Measurements from ENCODE around the gene VSIG2. TPM values are rescaled to one million over a fixed set of nuclear protein-coding genes. Genes with fewer than 3 reads are reported as not detected.
A peak's percentile ranks its signal among the peaks of the same experiment; 100 is the strongest.

The VSIG2 gene
- total RNA-seq, 1 experiment from 2014 or later = not detected

- in situ Hi-C loops (cut with HindIII; ENCODE audit: low pct_unique_long_range_greater_than_20kb, low sequenced_read_pairs) = no loop called here
- peak; percentile 54 for DNase-seq (ENCODE audit: low read depth)
Measured at GRCh38 chr11:124769806-124770774, 18.0 kb upstream of the VSIG2 start.

DNA sequence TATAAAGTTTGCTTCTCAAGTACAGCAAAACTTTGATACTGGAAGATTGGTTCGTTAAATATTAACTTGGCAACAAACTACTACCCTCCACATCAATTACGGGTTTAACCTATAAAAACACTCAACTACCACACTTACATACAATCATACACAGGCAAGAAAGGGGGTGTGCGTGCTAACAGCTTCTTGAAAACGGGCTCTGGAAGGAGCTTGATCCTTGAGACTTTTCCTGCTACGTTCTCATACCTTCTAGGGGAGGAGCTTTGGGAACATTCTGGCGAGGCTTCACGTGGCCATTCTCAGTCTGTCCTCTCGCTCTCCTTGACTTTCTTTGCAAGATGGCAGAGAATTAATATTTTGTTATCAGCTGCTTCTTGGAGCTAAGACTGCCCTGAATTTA lies 16.9 kb upstream of the VSIG2 start:
- in situ Hi-C loops (cut with HindIII; ENCODE audit: low pct_unique_long_range_greater_than_20kb, low sequenced_read_pairs) = no loop called here
- DNase-seq (ENCODE audit: low read depth) = peak; percentile 35

GRCh38 chr11:124766156-124766555 lies 14.1 kb upstream of the VSIG2 start:
- DNase-seq (ENCODE audit: low read depth) = peak; percentile 53
- in situ Hi-C loops (cut with HindIII; ENCODE audit: low pct_unique_long_range_greater_than_20kb, low sequenced_read_pairs) = no loop called here

DNA sequence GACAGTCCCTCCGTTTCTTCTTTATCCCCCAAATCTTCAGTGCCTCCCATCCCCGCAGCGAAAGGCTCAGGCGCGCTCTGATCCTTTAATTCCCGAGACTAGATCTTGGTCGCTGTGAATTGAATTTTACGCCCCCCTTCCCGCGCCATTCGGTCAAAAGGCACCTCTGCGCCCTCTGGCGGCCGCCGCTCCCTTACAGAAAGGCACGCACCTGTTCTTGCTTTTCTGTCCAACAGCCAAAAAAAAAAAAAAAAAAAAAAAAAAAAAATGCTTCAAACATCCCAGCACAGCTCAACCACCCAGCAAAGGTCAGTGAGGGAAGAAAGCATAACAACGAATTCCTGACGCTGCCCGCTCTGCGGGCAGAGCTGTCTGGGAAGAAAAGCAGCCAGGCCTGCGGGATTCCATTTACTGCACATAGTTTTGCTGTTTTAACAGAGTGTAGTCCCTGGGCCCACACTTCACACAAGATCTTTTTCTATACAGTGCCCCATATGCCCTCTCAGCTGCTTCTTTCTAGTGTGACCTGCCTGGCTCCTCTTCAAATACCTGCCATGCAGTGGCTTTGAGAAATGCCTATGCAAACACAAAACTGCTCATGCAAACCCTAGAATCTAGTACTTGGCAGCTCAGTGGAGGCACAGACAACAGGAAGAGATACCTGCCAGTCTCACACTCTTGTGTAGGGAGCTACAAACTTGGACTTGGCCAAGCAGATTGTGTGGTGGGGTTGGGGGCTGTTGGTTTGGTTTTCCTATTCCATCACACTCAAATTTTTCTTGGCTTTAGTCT lies 11.3 kb upstream of the VSIG2 start:
- in situ Hi-C loops (cut with HindIII; ENCODE audit: low pct_unique_long_range_greater_than_20kb, low sequenced_read_pairs) = no loop called here
- DNase-seq (ENCODE audit: low read depth) = peak; percentile 95

GRCh38 chr11:124762624-124763155 lies 10.6 kb upstream of the VSIG2 start:
- in situ Hi-C loops (cut with HindIII; ENCODE audit: low pct_unique_long_range_greater_than_20kb, low sequenced_read_pairs) = no loop called here
- DNase-seq (ENCODE audit: low read depth) = peak; percentile 61

- in situ Hi-C loops (cut with HindIII; ENCODE audit: low pct_unique_long_range_greater_than_20kb, low sequenced_read_pairs) = no loop called here
- DNase-seq (ENCODE audit: low read depth) = no peak
Measured at GRCh38 chr11:124762105-124762623, 10.1 kb upstream of the VSIG2 start, which contains the start of gene ESAM. Gene ESAM (minus strand): TSS chr11:124762290. CDS start chr11:124762154, 136 bp downstream.

DNA sequence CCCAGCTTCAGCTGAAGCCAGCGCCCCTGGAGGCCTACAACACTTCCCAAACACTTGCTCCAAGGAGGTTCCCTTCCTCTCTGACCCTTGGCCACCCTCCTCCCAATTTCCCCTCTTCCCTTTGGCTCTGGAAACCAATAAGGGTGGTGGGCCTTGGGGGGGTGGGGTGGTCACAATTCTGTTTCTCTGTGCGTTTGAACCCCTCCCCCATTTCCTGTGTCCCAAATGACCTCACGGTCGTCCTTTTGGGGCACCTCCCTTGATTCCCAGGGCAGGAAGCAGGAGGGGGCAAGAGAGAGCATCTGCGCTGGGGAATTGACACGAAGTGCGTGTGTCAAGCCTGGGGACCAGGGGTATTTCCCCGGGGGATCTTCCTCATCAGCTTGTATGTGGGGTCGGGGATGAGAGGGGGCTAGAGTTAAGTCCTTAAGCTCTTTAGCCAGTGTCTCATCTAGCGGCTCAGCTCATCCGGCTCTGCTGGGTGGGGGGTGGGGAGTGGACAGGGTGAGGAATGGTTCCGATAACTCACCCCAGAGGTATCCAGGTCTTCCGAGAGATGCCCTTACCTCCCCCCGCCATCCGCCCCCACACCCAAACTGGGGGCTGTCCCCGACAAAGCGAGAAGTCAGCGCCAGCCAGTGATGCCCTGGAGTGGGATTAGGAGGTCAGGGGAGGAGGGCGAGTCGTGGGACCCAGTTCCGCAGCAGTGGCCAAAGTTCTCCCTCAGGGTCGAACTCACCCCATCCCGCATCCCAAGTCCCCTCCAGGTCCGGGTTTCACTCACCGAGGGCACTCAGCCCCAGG lies 9.4 kb upstream of the VSIG2 start:
- in situ Hi-C loops (cut with HindIII; ENCODE audit: low pct_unique_long_range_greater_than_20kb, low sequenced_read_pairs) = no loop called here
- no peak for DNase-seq (ENCODE audit: low read depth)

DNA sequence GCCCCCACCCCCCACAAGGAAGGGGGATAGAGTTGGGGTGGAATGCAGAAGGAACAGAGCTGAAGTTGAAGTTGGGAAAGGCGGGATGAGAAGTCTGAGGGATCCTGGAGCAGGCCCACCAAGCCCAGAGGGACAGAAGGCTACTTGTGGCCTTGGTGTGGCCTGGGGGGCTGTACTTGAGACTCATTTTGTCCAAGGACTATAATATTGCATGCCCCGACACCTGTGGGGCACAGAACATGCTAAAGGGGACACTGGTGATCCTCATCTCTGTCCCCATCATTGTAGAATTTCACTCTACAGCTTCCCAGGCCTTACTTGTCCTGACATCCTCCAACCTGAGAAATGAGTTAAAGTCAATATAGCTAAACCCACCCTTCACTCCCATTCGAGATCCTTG lies 8.8 kb upstream of the VSIG2 start:
- in situ Hi-C loops (cut with HindIII; ENCODE audit: low pct_unique_long_range_greater_than_20kb, low sequenced_read_pairs) = no loop called here
- DNase-seq (ENCODE audit: low read depth) = no peak

- DNase-seq (ENCODE audit: low read depth) = no peak
- in situ Hi-C loops (cut with HindIII; ENCODE audit: low pct_unique_long_range_greater_than_20kb, low sequenced_read_pairs) = no loop called here
Measured at GRCh38 chr11:124760205-124760652, 8.2 kb upstream of the VSIG2 start.

GRCh38 chr11:124759266-124760204 lies 7.5 kb upstream of the VSIG2 start:
- in situ Hi-C loops (cut with HindIII; ENCODE audit: low pct_unique_long_range_greater_than_20kb, low sequenced_read_pairs) = no loop called here
- DNase-seq (ENCODE audit: low read depth) = no peak

GRCh38 chr11:124758355-124759265 lies 6.6 kb upstream of the VSIG2 start:
- peak; percentile 64 for DNase-seq (ENCODE audit: low read depth)
- in situ Hi-C loops (cut with HindIII; ENCODE audit: low pct_unique_long_range_greater_than_20kb, low sequenced_read_pairs) = no loop called here

DNA sequence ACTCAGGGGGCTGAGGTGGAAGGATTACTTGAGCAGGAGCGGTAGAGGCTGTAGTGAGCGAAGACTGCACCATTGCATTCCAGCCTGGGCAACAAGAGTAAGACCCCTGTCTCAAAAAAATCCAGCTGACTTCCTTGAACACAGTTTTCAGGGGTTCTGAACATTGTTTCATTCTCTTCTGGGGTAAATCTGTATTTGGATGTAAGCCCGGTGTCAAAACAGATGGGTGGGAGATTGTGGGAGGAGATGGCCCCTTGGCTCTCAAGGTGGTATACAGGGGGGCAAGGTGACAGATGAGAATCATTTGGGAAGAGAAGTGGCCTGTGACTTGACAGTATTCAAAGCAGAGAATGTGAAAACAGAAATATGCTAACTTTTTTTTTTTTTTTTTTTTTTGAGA lies 5.3 kb upstream of the VSIG2 start:
- no peak for DNase-seq (ENCODE audit: low read depth)
- in situ Hi-C loops (cut with HindIII; ENCODE audit: low pct_unique_long_range_greater_than_20kb, low sequenced_read_pairs) = no loop called here

DNA sequence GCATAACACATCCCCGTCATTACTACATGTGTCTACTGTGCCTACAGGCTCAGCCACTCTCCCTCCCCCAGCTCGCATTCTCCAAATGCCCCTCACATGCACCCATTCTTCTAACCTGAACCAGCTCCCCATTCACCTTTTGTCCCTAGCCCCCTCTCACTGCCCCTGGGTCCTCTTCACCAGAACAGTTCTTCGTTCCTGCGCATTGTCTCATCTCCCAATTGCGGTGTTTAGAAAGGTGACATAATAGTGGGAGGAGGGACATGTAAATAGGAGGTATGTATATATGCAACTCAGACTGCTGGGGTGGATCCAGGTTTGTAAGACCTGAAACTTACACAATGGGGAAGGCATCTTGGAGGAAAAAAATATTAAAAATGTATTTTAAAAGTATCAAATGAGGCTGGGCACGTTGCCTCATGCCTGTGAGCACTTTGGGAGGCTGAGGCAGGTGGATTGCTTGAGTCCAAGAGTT lies 4.7 kb upstream of the VSIG2 start:
- in situ Hi-C loops (cut with HindIII; ENCODE audit: low pct_unique_long_range_greater_than_20kb, low sequenced_read_pairs) = no loop called here
- no peak for DNase-seq (ENCODE audit: low read depth)

DNA sequence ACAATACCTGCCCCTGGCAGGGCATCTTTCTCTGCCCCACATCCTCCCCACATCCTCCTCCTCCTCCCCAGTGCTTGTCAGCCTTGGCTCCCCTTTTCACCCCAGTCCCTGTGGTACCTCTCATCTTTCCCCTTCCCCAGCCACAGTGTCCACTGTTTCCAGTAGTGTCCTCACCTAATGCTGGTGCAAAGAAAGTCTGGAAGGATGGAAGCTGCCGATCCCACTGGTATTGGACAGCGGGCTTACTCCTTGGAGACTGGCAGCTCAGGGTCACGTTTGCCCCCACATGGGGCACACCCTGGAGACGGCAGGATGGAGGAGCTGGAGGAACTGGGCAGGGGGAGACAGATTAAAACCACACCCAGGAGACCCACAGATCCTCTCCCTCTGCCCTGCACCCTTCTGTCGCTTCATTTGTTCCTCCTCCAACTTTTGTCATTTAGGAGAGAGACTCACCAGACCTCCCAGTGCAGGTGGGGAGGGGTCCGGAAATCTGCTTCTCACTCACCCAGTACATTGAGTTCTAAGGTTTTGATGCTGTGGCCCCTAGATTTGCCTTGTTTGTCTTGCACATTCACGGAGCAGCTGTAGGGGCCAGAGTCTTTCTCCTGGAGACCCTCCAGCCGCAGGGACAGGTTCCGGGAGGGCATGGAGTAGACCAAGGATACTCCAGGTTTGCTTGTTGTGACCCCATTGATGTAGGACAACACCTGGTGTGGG lies 4.1 kb upstream of the VSIG2 start:
- in situ Hi-C loops (cut with HindIII; ENCODE audit: low pct_unique_long_range_greater_than_20kb, low sequenced_read_pairs) = no loop called here
- no peak for DNase-seq (ENCODE audit: low read depth)

DNA sequence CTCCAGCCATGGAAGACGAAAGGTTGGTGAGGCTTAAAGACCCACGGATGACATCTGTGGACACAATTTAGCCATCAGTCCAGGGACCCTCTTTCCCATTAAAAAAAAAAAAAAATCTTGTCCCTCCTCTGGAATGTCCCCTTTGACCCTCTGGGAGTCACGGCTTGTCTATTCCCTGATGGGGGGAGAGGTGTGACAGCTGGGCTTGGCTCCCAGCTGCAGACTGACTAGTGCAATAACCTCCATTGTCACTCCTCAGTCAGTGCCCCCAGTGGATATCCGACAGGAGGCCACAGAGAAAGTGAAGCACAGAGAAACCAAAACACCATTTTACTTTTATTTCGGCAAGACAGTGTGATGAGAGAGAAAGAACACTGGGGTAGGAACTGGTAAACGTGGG lies 2.7 kb upstream of the VSIG2 start:
- in situ Hi-C loops (cut with HindIII; ENCODE audit: low pct_unique_long_range_greater_than_20kb, low sequenced_read_pairs) = no loop called here

More for the DNA sequence above, 2.7 kb upstream of the VSIG2 start:
- no peak for DNase-seq (ENCODE audit: low read depth)
